Measurements from ENCODE around the gene VPS13D. TPM values are rescaled to one million over a fixed set of nuclear protein-coding genes. Genes with fewer than 3 reads are reported as not detected.

The VPS13D gene
- total RNA-seq, 1 experiment from 2014 or later = 30.7 TPM

DNA sequence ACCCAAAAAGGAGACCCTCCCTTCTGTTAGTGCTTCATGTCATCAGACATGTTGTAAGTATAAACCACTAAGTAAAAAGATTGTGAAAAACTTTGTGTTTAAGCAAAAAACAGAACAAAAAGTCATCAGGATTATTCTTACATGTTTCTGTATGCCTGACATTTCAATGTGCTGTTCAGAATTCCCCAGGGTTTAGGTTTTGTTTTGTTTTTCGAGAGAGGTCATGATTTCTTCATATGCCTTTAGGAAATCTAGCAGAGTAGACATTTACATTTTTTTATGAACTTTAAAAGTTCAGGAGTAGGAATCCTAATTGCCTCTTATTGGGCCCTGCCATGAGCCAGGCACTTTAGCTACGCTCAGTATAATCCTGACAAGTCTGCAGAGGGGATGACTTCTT lies 85.3 kb downstream of the VPS13D start:
- no peaks in the 10 kb centered on the region for H3K9me2 ChIP-seq (replicated peaks; ENCODE audit: low read length)
- H3K9ac ChIP-seq (ENCODE audit: low read length) = no peak overlapping the region
- intact Hi-C loops (cut with micrococcal nuclease) = loop anchor here (10.0 kb wide), 1 partner anchor 170 kb away; no protein-coding TSS in a partner anchor
- H2AFZ ChIP-seq (ENCODE audit: low read length) = no peak overlapping the region
- H3K4me1 ChIP-seq (ENCODE audit: insufficient read depth, low read length) = no peaks in the 10 kb centered on the region
- no peak overlapping the region for H3K27ac ChIP-seq (ENCODE audit: low read length)
- no peak for DNase-seq
- BruUV-seq (replicated peaks) = no TSS peak
- H3K79me2 ChIP-seq (ENCODE audit: low read length) = no peaks in the 10 kb centered on the region
- H3K36me3 ChIP-seq (ENCODE audit: low read depth, low read length) = peaks cover 38% of the 10 kb centered on the region
- ChIA-PET POLR2A (ENCODE audit: unreplicated experiment) (no interaction called here), CTCF (no interaction called here)
- H3K27me3 ChIP-seq (ENCODE audit: low read length) = no peaks in the 10 kb centered on the region
- peaks cover 3% of the 10 kb centered on the region for H3F3A ChIP-seq (ENCODE audit: low read length, unreplicated experiment)
- no peaks in the 10 kb centered on the region for H4K20me1 ChIP-seq (ENCODE audit: low read length)
- TF ChIP-seq EZH2 (IDR thresholded peaks at IDR 0.05; ENCODE audit: low read length, unreplicated experiment) (no peak), EZH2phosphoT487 (IDR thresholded peaks at IDR 0.05; ENCODE audit: borderline replicate concordance, low read length) (no peak), CTCF (conservative IDR thresholded peaks at IDR 0.05; ENCODE audit: low read depth, low read length) (no peak)
- no peak for ATAC-seq
- H3K4me2 ChIP-seq (ENCODE audit: low read length) = no peak overlapping the region
- H3K9me3 ChIP-seq (ENCODE audit: low read length) = no peaks in the 10 kb centered on the region
- no peak overlapping the region for H3K4me3 ChIP-seq (ENCODE audit: low read length)

- DNase-seq = no peak
- H2AFZ ChIP-seq (ENCODE audit: low read length) = no peak overlapping the region
- H3F3A ChIP-seq (ENCODE audit: low read length, unreplicated experiment) = peaks cover 3% of the 10 kb centered on the region
- no peak overlapping the region for H3K27ac ChIP-seq (ENCODE audit: low read length)
- H3K9ac ChIP-seq (ENCODE audit: low read length) = no peak overlapping the region
- TF ChIP-seq EZH2 (IDR thresholded peaks at IDR 0.05; ENCODE audit: low read length, unreplicated experiment) (no peak), EZH2phosphoT487 (IDR thresholded peaks at IDR 0.05; ENCODE audit: borderline replicate concordance, low read length) (no peak), CTCF (conservative IDR thresholded peaks at IDR 0.05; ENCODE audit: low read depth, low read length) (no peak)
- ATAC-seq = no peak
- H3K9me2 ChIP-seq (replicated peaks; ENCODE audit: low read length) = no peaks in the 10 kb centered on the region
- H3K4me2 ChIP-seq (ENCODE audit: low read length) = no peak overlapping the region
- CTCF ChIA-PET = no interaction called here
- POLR2A ChIA-PET (ENCODE audit: unreplicated experiment) = no interaction called here
- H3K79me2 ChIP-seq (ENCODE audit: low read length) = no peaks in the 10 kb centered on the region
- H4K20me1 ChIP-seq (ENCODE audit: low read length) = no peaks in the 10 kb centered on the region
- H3K4me1 ChIP-seq (ENCODE audit: insufficient read depth, low read length) = no peaks in the 10 kb centered on the region
- H3K9me3 ChIP-seq (ENCODE audit: low read length) = no peaks in the 10 kb centered on the region
- intact Hi-C loops (cut with micrococcal nuclease) = loop anchor here (10.0 kb wide), 1 partner anchor 168 kb away; no protein-coding TSS in a partner anchor
- H3K27me3 ChIP-seq (ENCODE audit: low read length) = no peaks in the 10 kb centered on the region
- no peak overlapping the region for H3K4me3 ChIP-seq (ENCODE audit: low read length)
- H3K36me3 ChIP-seq (ENCODE audit: low read depth, low read length) = peaks cover 33% of the 10 kb centered on the region
- no TSS peak for BruUV-seq (replicated peaks)
Measured at GRCh38 chr1:12316331-12316730, 86.5 kb downstream of the VPS13D start.

DNA sequence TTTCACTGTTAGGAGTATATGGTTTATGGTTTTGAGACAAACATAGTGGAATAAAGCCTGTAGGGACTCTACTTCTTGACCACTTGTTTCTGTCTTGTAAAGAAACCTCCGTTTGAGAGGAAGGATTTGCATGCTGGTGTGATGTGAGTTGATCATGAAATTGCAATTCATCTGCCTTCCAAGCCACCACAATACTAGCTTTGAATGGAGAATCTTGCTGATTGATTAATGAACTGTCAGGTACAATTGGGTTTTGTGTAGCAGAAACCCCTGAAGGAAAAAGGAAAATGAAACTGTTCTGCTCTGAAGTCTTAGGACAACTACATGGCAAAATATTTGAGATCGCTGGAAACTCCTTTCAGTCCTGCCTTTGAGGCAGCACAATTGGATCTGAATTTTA lies 90.7 kb downstream of the VPS13D start:
- intact Hi-C loops (cut with micrococcal nuclease) = no loop called here
- ChIA-PET CTCF (no interaction called here), POLR2A (ENCODE audit: unreplicated experiment) (interaction anchor here (0.6 kb wide), 1 partner anchor 1110 kb away, joined by 3 read pairs; no protein-coding TSS in a partner anchor)

More for the DNA sequence above, 90.7 kb downstream of the VPS13D start:
- Histone ChIP-seq H3K27ac (ENCODE audit: low read length) (no peak overlapping the region), H3K4me2 (ENCODE audit: low read length) (no peak overlapping the region), H2AFZ (ENCODE audit: low read length) (no peak overlapping the region), H3K4me3 (ENCODE audit: low read length) (no peak overlapping the region), H3K79me2 (ENCODE audit: low read length) (no peaks in the 10 kb centered on the region), H3K27me3 (ENCODE audit: low read length) (no peaks in the 10 kb centered on the region), H3K4me1 (ENCODE audit: insufficient read depth, low read length) (no peaks in the 10 kb centered on the region), H3F3A (ENCODE audit: low read length, unreplicated experiment) (no peaks in the 10 kb centered on the region), H3K9me3 (ENCODE audit: low read length) (no peaks in the 10 kb centered on the region), H4K20me1 (ENCODE audit: low read length) (no peaks in the 10 kb centered on the region), H3K9ac (ENCODE audit: low read length) (no peak overlapping the region), H3K36me3 (ENCODE audit: low read depth, low read length) (peaks cover 17% of the 10 kb centered on the region), H3K9me2 (replicated peaks; ENCODE audit: low read length) (no peaks in the 10 kb centered on the region)
- ATAC-seq (no peak), DNase-seq (no peak)
- no peak for TF ChIP-seq EZH2phosphoT487 (IDR thresholded peaks at IDR 0.05; ENCODE audit: borderline replicate concordance, low read length)
- TF ChIP-seq CTCF (conservative IDR thresholded peaks at IDR 0.05; ENCODE audit: low read depth, low read length) = no peak
- no peak for TF ChIP-seq EZH2 (IDR thresholded peaks at IDR 0.05; ENCODE audit: low read length, unreplicated experiment)
- BruUV-seq (replicated peaks) = no TSS peak

Data from PC-3 (cell line).